NCI-H69 (cell line): ENCODE data around the gene SOBP.
A peak's percentile ranks its signal among the peaks of the same experiment; 100 is the strongest.

ENCODE experiments used
- DNase-seq: peaks from one replicate; lab custom pipeline; 2025; lab: John Stamatoyannopoulos, UW

The SOBP gene

GRCh38 chr6:107617341-107617932 is 127.5 kb downstream of the SOBP start:
- DNase-seq, result peak; percentile 34

GRCh38 chr6:107618672-107619071 is 128.8 kb downstream of the SOBP start:
- no peak for DNase-seq

GRCh38 chr6:107620732-107621131 is 130.8 kb downstream of the SOBP start:
- peak; percentile 75 for DNase-seq

- peak; percentile 96 for DNase-seq
Measured at GRCh38 chr6:107621229-107621937, 131.5 kb downstream of the SOBP start.

GRCh38 chr6:107622269-107622668 is 132.4 kb downstream of the SOBP start:
- DNase-seq, result peak; percentile 18

- DNase-seq, result no peak
Measured at GRCh38 chr6:107624050-107624449, 134.1 kb downstream of the SOBP start.

- DNase-seq, result peak; percentile 11
Measured at GRCh38 chr6:107624541-107624940, 134.6 kb downstream of the SOBP start.

GRCh38 chr6:107625264-107625663 is 135.3 kb downstream of the SOBP start:
- DNase-seq, result peak; percentile 65

- DNase-seq, result no peak
Measured at GRCh38 chr6:107626645-107627044, 136.7 kb downstream of the SOBP start.

- DNase-seq, result peak; percentile 79
Measured at GRCh38 chr6:107627969-107628368, 138.1 kb downstream of the SOBP start.

- no peak for DNase-seq
Measured at GRCh38 chr6:107628878-107629277, 139.0 kb downstream of the SOBP start.

GRCh38 chr6:107629548-107630129 is 139.7 kb downstream of the SOBP start:
- DNase-seq, result peak; percentile 68

- no peak for DNase-seq
Measured at GRCh38 chr6:107630348-107630977, 140.5 kb downstream of the SOBP start.

GRCh38 chr6:107632381-107633136 is 142.6 kb downstream of the SOBP start:
- no peak for DNase-seq

GRCh38 chr6:107633680-107634323 is 143.9 kb downstream of the SOBP start:
- DNase-seq, result no peak

- DNase-seq, result no peak
Measured at GRCh38 chr6:107634324-107635056, 144.6 kb downstream of the SOBP start.

- no peak for DNase-seq
Measured at GRCh38 chr6:107635057-107635515, 145.2 kb downstream of the SOBP start.

- no peak for DNase-seq
Measured at GRCh38 chr6:107636486-107636885, 146.6 kb downstream of the SOBP start.

GRCh38 chr6:107637316-107638315 is 147.7 kb downstream of the SOBP start:
- DNase-seq, result no peak

- no peak for DNase-seq
Measured at GRCh38 chr6:107638493-107638892, 148.6 kb downstream of the SOBP start.
